ENCODE measurements around the gene SORCS2.

GRCh38 chr4:7777871-7778509 is 585.7 kb downstream of the SORCS2 start:
- TF ChIP-seq CTCF (IDR thresholded peaks at IDR 0.05; ENCODE audit: low read depth, low read length) (no peak), EZH2phosphoT487 (IDR thresholded peaks at IDR 0.05; ENCODE audit: low read depth) (no peak)
